Left lung (tissue), 10 donors: ENCODE results near the gene PSG5. TPM values are rescaled to one million over a fixed set of nuclear protein-coding genes. Genes with fewer than 3 reads are reported as not detected.
A peak's percentile ranks its signal among the peaks of the same experiment; 100 is the strongest.
"Not testable (repeated sequence)": the region's sequence is repeated elsewhere in the genome, so short reads cannot be mapped to it uniquely, and the experiment has no call there.

Experiments
- ATAC-seq: fragments of 200-7000 bp; cut with Tn5 transposase; one replicate; pipeline ENCODE4 v1.9.1; 2020; ENCODE audit warnings: moderate library complexity
- DNase-seq, 4 donors: peaks; one replicate each; pipeline ENCODE4 v3.0.0-alpha.2; 2013 to 2020
- H3K27ac ChIP-seq, 2 donors: fragments of 200-600 bp; sonication (generic) in 1 of 2; one replicate each; pipeline versions ENCODE4 v1.5.0 to v1.8.0; 2020 to 2021
- H3K27me3 ChIP-seq, 2 donors: fragments of 200-600 bp; sonication (generic) in 1 of 2; one replicate each; pipeline versions ENCODE4 v1.5.0 to v1.8.0; 2020 to 2021
- H3K36me3 ChIP-seq, 2 donors: fragments of 200-600 bp; sonication (generic) in 1 of 2; one replicate each; pipeline versions ENCODE4 v1.5.0 to v1.8.0; 2020 to 2021
- H3K4me1 ChIP-seq, 2 donors: fragments of 200-600 bp; one replicate each; pipeline ENCODE4 v1.8.0; 2021
- H3K4me3 ChIP-seq, 2 donors: fragments of 200-600 bp; sonication (generic) in 1 of 2; one replicate each; pipeline versions ENCODE4 v1.5.0 to v1.8.0; 2020 to 2021; ENCODE audit warnings: mild to moderate bottlenecking in 1 of 2
- H3K9me3 ChIP-seq, 2 donors: fragments of 200-600 bp; sonication (generic) in 1 of 2; one replicate each; pipeline versions ENCODE4 v1.5.0 to v1.8.0; 2020 to 2021
- intact Hi-C, 2 donors: fragments of 100-400 bp; cut with DNase I; formaldehyde crosslinking; loops; one replicate each; pipeline versions ENCODE4 v1.11.2 to v1.14.2; 2022
- polyA plus RNA-seq, 6 donors: library from polyadenylated mRNA; unstranded; fragments of 120-200 nt; gene quantifications; one replicate each; pipeline ENCODE4 v1.2.1, GENCODE V29; 2013; ENCODE audit not compliant: insufficient read length in 6 of 6
- total RNA-seq, 2 donors: library from RNA; stranded (reverse); fragmentation: NEBNext Ultra II Directional; extraction: Animal tissue kit (Norgen Biotek cat#: 25700); gene quantifications; one replicate each; pipeline ENCODE4 v1.2.1, GENCODE V29; 2021
- TF ChIP-seq, protein P1 (sequence below), 2 donors: fragments of 200-600 bp; sonication (generic) in 1 of 2; IDR thresholded peaks; one replicate each; pipeline versions ENCODE4 v1.5.0 to v1.8.0; 2021; ENCODE audit warnings: antibody characterized with exemption in 2 of 2
- donor health status: DM: no; HTN: yes; CAD: no.
- donor health status: DM: no; HTN: no; CAD: no.

PSG5 gene
- total and polyA plus RNA-seq, 8 donors, result 0.07 to 0.59 TPM; not detected in 6

GRCh38 chr19:43148233-43148632 lies 38.1 kb downstream of the PSG5 start:
- H3K27me3 ChIP-seq, result peaks cover 0 to 5% of the 10 kb centered on the region in 2 donors
- H3K27ac ChIP-seq, result no peak overlapping the region
- intact Hi-C loops, result no loop called here
- H3K4me3 ChIP-seq, result no peak overlapping the region
- H3K9me3 ChIP-seq, result no peaks in the 10 kb centered on the region
- TF ChIP-seq, protein P1, sequence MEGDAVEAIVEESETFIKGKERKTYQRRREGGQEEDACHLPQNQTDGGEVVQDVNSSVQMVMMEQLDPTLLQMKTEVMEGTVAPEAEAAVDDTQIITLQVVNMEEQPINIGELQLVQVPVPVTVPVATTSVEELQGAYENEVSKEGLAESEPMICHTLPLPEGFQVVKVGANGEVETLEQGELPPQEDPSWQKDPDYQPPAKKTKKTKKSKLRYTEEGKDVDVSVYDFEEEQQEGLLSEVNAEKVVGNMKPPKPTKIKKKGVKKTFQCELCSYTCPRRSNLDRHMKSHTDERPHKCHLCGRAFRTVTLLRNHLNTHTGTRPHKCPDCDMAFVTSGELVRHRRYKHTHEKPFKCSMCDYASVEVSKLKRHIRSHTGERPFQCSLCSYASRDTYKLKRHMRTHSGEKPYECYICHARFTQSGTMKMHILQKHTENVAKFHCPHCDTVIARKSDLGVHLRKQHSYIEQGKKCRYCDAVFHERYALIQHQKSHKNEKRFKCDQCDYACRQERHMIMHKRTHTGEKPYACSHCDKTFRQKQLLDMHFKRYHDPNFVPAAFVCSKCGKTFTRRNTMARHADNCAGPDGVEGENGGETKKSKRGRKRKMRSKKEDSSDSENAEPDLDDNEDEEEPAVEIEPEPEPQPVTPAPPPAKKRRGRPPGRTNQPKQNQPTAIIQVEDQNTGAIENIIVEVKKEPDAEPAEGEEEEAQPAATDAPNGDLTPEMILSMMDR (IDR thresholded peaks at IDR 0.05), result no peak
- no peaks in the 10 kb centered on the region for H3K4me1 ChIP-seq
- ATAC-seq, result no peak
- no peak for DNase-seq
- no peaks in the 10 kb centered on the region for H3K36me3 ChIP-seq

DNA sequence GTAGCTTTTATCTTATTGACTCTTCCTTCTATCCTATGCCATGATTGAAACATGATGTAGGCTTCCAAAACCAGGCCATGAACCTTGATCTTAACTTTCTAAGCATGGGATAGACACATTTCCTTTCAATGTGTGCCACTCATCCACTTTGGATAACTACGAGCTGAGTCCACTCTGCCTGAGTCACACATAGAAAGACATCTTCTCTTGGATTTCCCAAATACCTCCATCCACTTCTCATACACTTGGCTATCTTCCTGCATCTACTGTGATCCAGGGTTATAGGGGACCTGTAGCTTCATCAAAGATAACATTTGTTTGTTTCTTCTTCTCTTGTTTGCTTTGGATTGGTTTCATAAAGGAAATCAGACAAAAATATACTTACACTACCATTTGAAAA lies 44.6 kb downstream of the PSG5 start:
- H3K27ac ChIP-seq, H3K4me1 ChIP-seq, DNase-seq, intact Hi-C loops, H3K4me3 ChIP-seq, ATAC-seq, H3K9me3 ChIP-seq, H3K36me3 ChIP-seq, H3K27me3 ChIP-seq: not testable (repeated sequence)

GRCh38 chr19:43132696-43133095 lies 53.6 kb downstream of the PSG5 start:
- no peaks in the 10 kb centered on the region for H3K36me3 ChIP-seq
- no peak overlapping the region for H3K27ac ChIP-seq
- ATAC-seq, result no peak
- H3K4me1 ChIP-seq, result no peaks in the 10 kb centered on the region
- no peak for DNase-seq
- H3K4me3 ChIP-seq, result no peak overlapping the region
- intact Hi-C loops, result no loop called here
- no peaks in the 10 kb centered on the region for H3K9me3 ChIP-seq
- TF ChIP-seq, protein P1 (IDR thresholded peaks at IDR 0.05), result no peak
- H3K27me3 ChIP-seq, result no peaks in the 10 kb centered on the region

GRCh38 chr19:43131281-43131842 lies 55.0 kb downstream of the PSG5 start:
- H3K9me3 ChIP-seq, H3K27me3 ChIP-seq, H3K4me3 ChIP-seq, H3K27ac ChIP-seq, ATAC-seq, H3K4me1 ChIP-seq, H3K36me3 ChIP-seq, intact Hi-C loops: not testable (repeated sequence)
- peak in 1 of 4 donors; percentile 60 for DNase-seq

DNA sequence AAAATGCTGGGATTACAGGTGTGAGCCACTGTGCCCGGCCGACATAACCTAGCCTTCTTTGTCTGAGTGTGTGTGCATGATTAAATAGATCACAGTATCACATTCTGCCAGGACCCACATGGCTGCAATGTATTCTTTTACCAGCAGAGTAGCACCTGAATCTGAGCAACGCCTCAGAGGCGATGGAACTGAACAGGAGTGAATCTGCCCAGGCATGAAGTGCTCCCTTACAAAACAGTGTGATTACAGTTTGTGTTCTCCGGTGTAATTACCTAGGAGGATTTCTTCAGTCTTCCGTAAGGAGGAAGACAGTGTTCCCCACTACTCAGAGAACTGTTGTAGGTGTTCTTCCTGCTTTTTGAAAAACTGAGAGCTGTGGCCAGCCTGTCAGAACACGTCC lies 57.1 kb downstream of the PSG5 start:
- H3K4me3 ChIP-seq, H3K4me1 ChIP-seq, H3K27me3 ChIP-seq, H3K27ac ChIP-seq, intact Hi-C loops, H3K36me3 ChIP-seq, ATAC-seq, DNase-seq, H3K9me3 ChIP-seq: not testable (repeated sequence)

DNA sequence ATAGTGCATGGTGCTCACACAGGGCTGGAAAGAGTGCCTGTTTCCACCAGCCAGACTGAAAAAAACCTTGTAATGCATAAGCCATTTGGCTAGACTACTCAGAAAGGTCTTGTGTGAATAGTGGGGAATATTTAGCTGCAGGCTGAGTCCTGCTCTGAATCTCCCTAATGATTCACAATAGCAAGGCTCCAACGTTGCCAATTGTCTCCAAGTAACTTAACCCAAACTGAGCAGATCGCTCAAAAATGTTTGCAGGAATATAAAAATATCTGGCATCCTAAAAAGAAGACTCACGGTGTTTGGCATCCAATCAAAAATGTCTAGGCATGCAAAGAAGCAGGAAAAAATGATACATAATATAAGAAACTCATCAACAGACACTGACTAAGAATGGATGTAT lies 59.0 kb downstream of the PSG5 start:
- ATAC-seq, H3K9me3 ChIP-seq, H3K27ac ChIP-seq, intact Hi-C loops, H3K27me3 ChIP-seq, DNase-seq, H3K4me3 ChIP-seq, H3K4me1 ChIP-seq, H3K36me3 ChIP-seq: not testable (repeated sequence)

- no peak overlapping the region for H3K4me3 ChIP-seq
- intact Hi-C loops, result no loop called here
- DNase-seq, result no peak
- H3K9me3 ChIP-seq, result no peaks in the 10 kb centered on the region
- no peaks in the 10 kb centered on the region for H3K4me1 ChIP-seq
- peaks cover 0 to 7% of the 10 kb centered on the region in 2 donors for H3K27me3 ChIP-seq
- no peaks in the 10 kb centered on the region for H3K36me3 ChIP-seq
- TF ChIP-seq, protein P1 (IDR thresholded peaks at IDR 0.05), result no peak
- no peak overlapping the region for H3K27ac ChIP-seq
- ATAC-seq, result no peak
Observed at GRCh38 chr19:43126720-43127119, 59.6 kb downstream of the PSG5 start.
